Mucosa of descending colon (tissue), 3 donors: ENCODE data around the gene COL4A2. TPM values are rescaled to one million over a fixed set of nuclear protein-coding genes. Genes with fewer than 3 reads are reported as not detected.
A peak's percentile ranks its signal among the peaks of the same experiment; 100 is the strongest.

Source experiments
- ATAC-seq: fragments of 200-7000 bp; cut with Tn5 transposase; one replicate; pipeline ENCODE4 v1.9.1; 2020; ENCODE audit warnings: mild to moderate bottlenecking, moderate library complexity
- DNase-seq, 3 donors: peaks; one replicate each; pipeline ENCODE4 v3.0.0-alpha.2; 2020
- H3K36me3 ChIP-seq: fragments of 200-600 bp; one replicate; pipeline ENCODE4 v1.8.0; 2021; ENCODE audit warnings: low read depth, mild to moderate bottlenecking
- H3K4me1 ChIP-seq: fragments of 200-600 bp; one replicate; pipeline ENCODE4 v1.8.0; 2021; ENCODE audit warnings: low read depth, mild to moderate bottlenecking
- H3K4me3 ChIP-seq: fragments of 200-600 bp; one replicate; pipeline ENCODE4 v1.8.0; 2021; ENCODE audit warnings: mild to moderate bottlenecking
- H3K9me3 ChIP-seq: fragments of 200-600 bp; one replicate; pipeline ENCODE4 v1.8.0; 2021; ENCODE audit warnings: mild to moderate bottlenecking
- intact Hi-C, 2 donors: fragments of 100-400 bp; cut with DNase I in 1 of 2; cut with micrococcal nuclease in 1 of 2; formaldehyde crosslinking; loops; one replicate each; pipeline versions ENCODE4 v1.11.0 to v1.11.1; 2022; cut with DNase I, micrococcal nuclease
- total RNA-seq, 3 donors: library from RNA; stranded (reverse); fragmentation: NEBNext Ultra II Directional in 2 of 3; extraction: Animal tissue kit (Norgen Biotek cat#: 25700) in 2 of 3; gene quantifications; one replicate each; pipeline versions ENCODE4 v1.2.1 to v1.2.4, GENCODE V29; 2021 to 2023
- TF ChIP-seq, protein P1 (sequence below): fragments of 200-600 bp; IDR thresholded peaks from one replicate; pipeline ENCODE4 v1.8.0; 2022; ENCODE audit warnings: antibody characterized with exemption, mild to moderate bottlenecking
- donor health status: DM: no; HTN: no; CAD: no; lungs with moderate emphysema.
- donor health status: DM: no; HTN: no; CAD: no.
- donor health status: DM: no; HTN: yes; CAD: no.

Gene COL4A2
- total RNA-seq, 3 donors from 2014 or later: 33.5 to 389 (median 74.2) TPM

DNA sequence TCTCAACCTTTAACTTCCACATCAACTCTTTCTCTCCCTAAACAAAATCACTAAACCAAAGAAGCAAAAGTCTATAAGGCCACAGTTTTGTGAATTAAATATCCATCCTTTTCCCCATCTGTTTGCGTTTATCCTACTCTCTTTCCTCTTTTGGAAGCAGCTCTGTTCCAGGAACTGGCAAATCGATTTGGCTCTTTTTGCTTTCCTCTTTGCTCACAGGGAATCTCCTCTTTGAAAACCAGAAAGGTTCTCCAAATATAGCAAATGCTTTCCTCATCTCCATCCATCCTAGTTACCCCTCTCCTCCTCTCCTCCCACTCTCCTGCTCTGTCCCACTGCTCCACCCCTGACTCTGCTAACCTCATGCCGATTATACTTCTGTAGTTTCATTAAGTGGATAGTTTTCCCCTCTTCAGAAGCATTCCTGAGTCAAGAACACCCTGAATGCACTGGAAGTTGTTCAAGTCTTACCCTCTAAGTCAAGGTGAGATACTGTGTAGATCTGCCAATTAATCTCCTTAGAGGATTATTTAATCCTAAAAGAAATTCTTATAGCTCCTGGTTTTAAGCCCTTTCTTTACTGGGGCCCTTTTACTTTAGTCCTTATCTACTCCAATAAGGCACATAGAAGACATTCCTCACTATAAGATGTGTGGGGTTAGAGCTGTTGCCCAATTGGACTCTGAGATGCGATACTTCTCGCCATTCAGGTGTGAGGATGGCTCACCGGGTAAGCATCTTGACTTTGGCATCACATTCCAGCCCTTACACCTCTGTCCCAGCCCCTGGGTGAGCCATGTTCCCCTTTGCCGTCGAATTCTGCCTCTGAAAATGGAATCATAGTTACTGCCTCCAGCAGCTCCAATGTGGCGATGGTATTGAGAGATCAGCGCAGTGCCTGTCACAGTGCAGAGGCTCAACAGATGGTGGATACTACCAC is 67.6 kb downstream of the COL4A2 start:
- Histone ChIP-seq H3K36me3 (no peaks in the 10 kb centered on the region), H3K9me3 (no peaks in the 10 kb centered on the region), H3K4me3 (no peak overlapping the region), H3K4me1 (no peaks in the 10 kb centered on the region)
- TF ChIP-seq, protein P1, sequence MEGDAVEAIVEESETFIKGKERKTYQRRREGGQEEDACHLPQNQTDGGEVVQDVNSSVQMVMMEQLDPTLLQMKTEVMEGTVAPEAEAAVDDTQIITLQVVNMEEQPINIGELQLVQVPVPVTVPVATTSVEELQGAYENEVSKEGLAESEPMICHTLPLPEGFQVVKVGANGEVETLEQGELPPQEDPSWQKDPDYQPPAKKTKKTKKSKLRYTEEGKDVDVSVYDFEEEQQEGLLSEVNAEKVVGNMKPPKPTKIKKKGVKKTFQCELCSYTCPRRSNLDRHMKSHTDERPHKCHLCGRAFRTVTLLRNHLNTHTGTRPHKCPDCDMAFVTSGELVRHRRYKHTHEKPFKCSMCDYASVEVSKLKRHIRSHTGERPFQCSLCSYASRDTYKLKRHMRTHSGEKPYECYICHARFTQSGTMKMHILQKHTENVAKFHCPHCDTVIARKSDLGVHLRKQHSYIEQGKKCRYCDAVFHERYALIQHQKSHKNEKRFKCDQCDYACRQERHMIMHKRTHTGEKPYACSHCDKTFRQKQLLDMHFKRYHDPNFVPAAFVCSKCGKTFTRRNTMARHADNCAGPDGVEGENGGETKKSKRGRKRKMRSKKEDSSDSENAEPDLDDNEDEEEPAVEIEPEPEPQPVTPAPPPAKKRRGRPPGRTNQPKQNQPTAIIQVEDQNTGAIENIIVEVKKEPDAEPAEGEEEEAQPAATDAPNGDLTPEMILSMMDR: no peak
- ATAC-seq (no peak), DNase-seq (no peak)
- intact Hi-C loops: no loop called here

DNA sequence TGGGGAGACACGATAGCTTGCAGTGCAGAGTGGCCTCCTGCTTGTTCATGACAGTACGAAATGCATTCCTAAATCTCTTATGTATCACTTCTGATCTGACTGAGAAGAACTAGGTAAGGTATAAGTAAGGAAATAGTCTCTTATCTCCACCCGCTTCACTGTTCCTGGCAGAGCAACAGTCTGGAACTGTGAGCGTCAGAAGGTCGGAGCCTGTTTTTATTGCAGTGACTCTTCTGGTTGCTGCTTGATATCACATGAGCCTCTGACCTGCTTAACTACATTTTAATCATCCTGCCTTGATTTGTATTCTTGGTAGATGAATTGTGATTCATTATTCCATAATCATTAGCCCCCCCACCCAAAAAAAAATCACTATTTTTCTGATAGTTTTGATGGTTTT is 69.0 kb downstream of the COL4A2 start:
- TF ChIP-seq, protein P1: no peak
- no peak overlapping the region for H3K4me3 ChIP-seq
- H3K36me3 ChIP-seq: no peaks in the 10 kb centered on the region
- no peaks in the 10 kb centered on the region for H3K4me1 ChIP-seq
- no peaks in the 10 kb centered on the region for H3K9me3 ChIP-seq
- ATAC-seq: peak; percentile 48
- intact Hi-C loops: no loop called here
- DNase-seq: no peak

DNA sequence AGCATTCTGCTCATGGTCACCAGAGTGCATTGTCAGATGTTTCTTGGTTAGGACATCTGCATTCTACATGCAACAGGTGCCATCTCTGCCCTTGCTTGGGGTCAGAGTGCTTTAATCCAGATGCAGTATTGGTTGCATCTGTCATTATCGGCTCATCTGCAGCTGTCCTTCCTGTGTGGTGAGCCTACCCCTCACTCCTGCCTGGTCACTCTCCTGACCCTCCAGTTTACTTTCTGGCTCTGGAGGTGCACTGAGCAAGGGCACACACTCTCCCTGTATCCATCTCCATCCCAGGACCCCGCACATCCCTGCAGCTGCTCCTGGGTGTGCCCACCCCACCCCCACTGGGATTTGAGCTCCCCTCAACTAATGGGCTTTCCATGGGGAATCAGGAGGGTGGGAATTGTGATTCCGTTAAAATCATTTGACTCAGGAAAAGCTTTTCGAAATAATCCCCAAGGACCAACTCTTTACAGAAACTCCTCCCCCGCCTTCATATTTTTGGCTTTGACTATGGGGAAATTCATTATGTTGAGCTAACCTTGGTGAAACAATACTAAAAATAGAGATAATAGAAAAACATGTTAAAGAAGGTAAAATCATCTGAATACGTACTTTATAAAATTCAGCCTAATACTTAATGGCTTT is 70.2 kb downstream of the COL4A2 start:
- Histone ChIP-seq H3K36me3 (no peaks in the 10 kb centered on the region), H3K4me3 (no peak overlapping the region), H3K9me3 (no peaks in the 10 kb centered on the region), H3K4me1 (no peaks in the 10 kb centered on the region)
- intact Hi-C loops: no loop called here
- ATAC-seq (no peak), DNase-seq (no peak)
- TF ChIP-seq, protein P1: no peak

DNA sequence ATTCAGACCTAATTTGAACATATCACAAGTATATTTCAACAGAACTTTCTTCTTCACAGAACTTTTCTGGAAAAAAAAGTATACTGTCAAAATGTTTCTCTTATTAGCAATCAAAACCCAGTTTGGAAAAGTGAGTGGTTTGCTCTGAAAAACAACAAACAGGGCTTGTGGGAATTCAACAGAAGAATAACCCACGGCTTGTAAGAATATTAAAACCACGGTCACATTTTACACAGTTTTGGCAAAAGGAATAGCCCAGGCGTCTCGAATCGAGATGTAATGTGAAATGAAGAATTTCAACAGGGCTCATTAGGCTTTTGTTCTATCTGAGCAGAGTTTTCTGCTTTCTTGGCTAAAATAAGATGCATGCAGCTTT is 70.7 kb downstream of the COL4A2 start:
- Histone ChIP-seq H3K36me3 (no peaks in the 10 kb centered on the region), H3K9me3 (no peaks in the 10 kb centered on the region), H3K4me3 (no peak overlapping the region), H3K4me1 (no peaks in the 10 kb centered on the region)
- ATAC-seq (no peak), DNase-seq (no peak)
- intact Hi-C loops: no loop called here
- TF ChIP-seq, protein P1: no peak

DNA sequence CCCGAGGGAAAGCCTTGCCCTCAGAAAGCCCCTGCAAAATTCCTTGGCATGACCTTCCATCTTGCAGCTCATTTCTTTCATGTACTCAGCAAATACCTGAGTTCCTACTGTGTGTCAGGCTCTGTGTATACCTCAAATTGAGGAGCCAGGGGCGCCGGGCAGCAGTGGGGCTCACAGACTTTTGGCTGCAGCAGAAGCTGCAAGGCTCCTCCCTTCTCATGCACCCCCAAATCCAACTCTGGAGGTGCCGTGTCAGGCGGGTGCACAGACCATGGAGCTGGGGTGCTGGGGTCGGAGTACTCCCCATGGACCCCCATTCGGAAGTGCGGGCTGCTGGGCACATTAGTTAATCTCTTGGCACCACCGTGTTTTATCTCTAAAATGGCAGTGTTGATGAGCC is 72.3 kb downstream of the COL4A2 start:
- Histone ChIP-seq H3K9me3 (no peaks in the 10 kb centered on the region), H3K36me3 (no peaks in the 10 kb centered on the region), H3K4me1 (no peaks in the 10 kb centered on the region), H3K4me3 (no peak overlapping the region)
- ATAC-seq (no peak), DNase-seq (no peak)
- TF ChIP-seq, protein P1: no peak
- intact Hi-C loops: no loop called here
